Endodermal cell (in vitro differentiated cells): Measurements from ENCODE around the gene LRRN1. TPM values are rescaled to one million over a fixed set of nuclear protein-coding genes. Genes with fewer than 3 reads are reported as not detected.
"Not testable (repeated sequence)": the region's sequence is repeated elsewhere in the genome, so short reads cannot be mapped to it uniquely, and the experiment has no call there.

ENCODE experiments used
- DNase-seq: peaks from one replicate; pipeline ENCODE4 v3.0.0-alpha.2; 2017
- H3K27ac ChIP-seq: 2 replicates; pipeline ENCODE4 v1.5.1; 2013; ENCODE audit warnings: mild to moderate bottlenecking, low read depth, low read length, moderate library complexity
- H3K27me3 ChIP-seq: 2 replicates; pipeline ENCODE4 v1.6.1; 2013; ENCODE audit warnings: mild to moderate bottlenecking, low read length, moderate library complexity; ENCODE audit not compliant: insufficient read depth, control insufficient read depth, poor library complexity, severe bottlenecking
- H3K36me3 ChIP-seq: 2 replicates; pipeline ENCODE4 v1.7.0; 2013; ENCODE audit warnings: mild to moderate bottlenecking, low read length, moderate library complexity; ENCODE audit not compliant: control insufficient read depth, insufficient read depth
- H3K4me1 ChIP-seq: one replicate; pipeline ENCODE4 v1.7.0; 2013; ENCODE audit warnings: low read length; ENCODE audit not compliant: control insufficient read depth, insufficient read depth
- H3K4me3 ChIP-seq: 2 replicates; pipeline ENCODE4 v1.5.1; 2013; ENCODE audit warnings: mild to moderate bottlenecking, low read length, moderate library complexity
- H3K9ac ChIP-seq: 2 replicates; pipeline ENCODE4 v1.6.1; 2013; ENCODE audit warnings: mild to moderate bottlenecking, low read length, moderate library complexity; ENCODE audit not compliant: poor library complexity, severe bottlenecking; ENCODE audit errors: extremely low read depth
- H3K9me3 ChIP-seq: 2 replicates; pipeline ENCODE4 v1.6.1; 2013; ENCODE audit warnings: mild to moderate bottlenecking, low read length, moderate library complexity; ENCODE audit not compliant: control insufficient read depth
- H3K27ac Mint-ChIP-seq: 2 replicates; pipeline ENCODE4 v1.8.0; 2020; ENCODE audit warnings: mixed read lengths
- H3K27me3 Mint-ChIP-seq: 2 replicates; pipeline ENCODE4 v1.8.0; 2021; ENCODE audit warnings: mild to moderate bottlenecking, mixed read lengths; ENCODE audit not compliant: insufficient read depth
- H3K36me3 Mint-ChIP-seq: 2 replicates; pipeline ENCODE4 v1.8.0; 2020; ENCODE audit warnings: low read depth, mixed read lengths
- H3K4me1 Mint-ChIP-seq: 2 replicates; pipeline ENCODE4 v1.8.0; 2020; ENCODE audit warnings: mixed read lengths
- H3K4me3 Mint-ChIP-seq: 2 replicates; pipeline ENCODE4 v1.8.0; 2020; ENCODE audit warnings: mild to moderate bottlenecking, moderate library complexity, mixed read lengths
- H3K9me3 Mint-ChIP-seq: 2 replicates; pipeline ENCODE4 v1.8.0; 2020; ENCODE audit warnings: mild to moderate bottlenecking, mixed read lengths
- WGBS, 2 experiments: methylation state at CpG; one replicate each; pipeline versions ENCODE4 v1.1.5 to v1.1.7; 2013; ENCODE audit warnings: missing lambda C conversion rate in 2 of 2, mixed read lengths in 1 of 2; ENCODE audit not compliant: insufficient coverage in 1 of 2, insufficient read length in 1 of 2; 5-methylcytosine and 5-hydroxymethylcytosine counted together
- total RNA-seq, 2 donors: library from RNA; stranded (reverse); fragmentation: NEBNext Ultra II Directional in 1 of 2; extraction: Animal tissue kit (Norgen Biotek cat#: 25700) in 1 of 2; gene quantifications; 2 replicates in 1 of 2; 3 replicates in 1 of 2; pipeline ENCODE4 v1.2.1, GENCODE V29; 2021
- TF ChIP-seq, protein P1 (sequence below): fragments of 200-600 bp; sonication (generic); conservative IDR thresholded peaks from 2 replicates; pipeline ENCODE4 v1.5.0; 2021; ENCODE audit warnings: antibody characterized with exemption, mild to moderate bottlenecking

Gene LRRN1
- total RNA-seq, 2 donors from 2014 or later, result 109 to 222 TPM

DNA sequence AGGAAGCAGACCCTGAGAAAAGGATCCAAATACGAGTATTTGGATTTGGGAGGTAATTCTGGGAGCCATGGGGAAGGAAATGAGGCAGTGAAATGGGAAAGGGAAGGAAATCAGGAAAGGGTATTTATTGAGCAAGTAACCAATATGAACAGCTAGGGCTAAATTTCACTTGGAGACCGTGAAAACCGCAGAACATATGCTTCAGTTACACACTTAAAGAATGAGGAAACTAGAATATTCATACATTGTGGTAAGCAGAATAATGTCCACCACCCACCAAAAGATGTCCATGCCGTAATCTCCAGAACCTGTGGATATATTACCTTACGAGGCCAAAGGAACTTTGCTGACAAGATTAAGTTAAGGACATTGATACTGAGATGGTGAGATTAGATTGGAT lies 63.3 kb downstream of the LRRN1 start:
- DNase-seq, result no peak
- Histone ChIP-seq H3K4me1 (no peaks in the 10 kb centered on the region), H3K27ac (no peak overlapping the region), H3K9me3 (peaks cover 7% of the 10 kb centered on the region), H3K36me3 (no peaks in the 10 kb centered on the region), H3K4me3 (no peak overlapping the region), H3K9ac (no peak overlapping the region), H3K27me3 (no peaks in the 10 kb centered on the region)
- TF ChIP-seq, protein P1, sequence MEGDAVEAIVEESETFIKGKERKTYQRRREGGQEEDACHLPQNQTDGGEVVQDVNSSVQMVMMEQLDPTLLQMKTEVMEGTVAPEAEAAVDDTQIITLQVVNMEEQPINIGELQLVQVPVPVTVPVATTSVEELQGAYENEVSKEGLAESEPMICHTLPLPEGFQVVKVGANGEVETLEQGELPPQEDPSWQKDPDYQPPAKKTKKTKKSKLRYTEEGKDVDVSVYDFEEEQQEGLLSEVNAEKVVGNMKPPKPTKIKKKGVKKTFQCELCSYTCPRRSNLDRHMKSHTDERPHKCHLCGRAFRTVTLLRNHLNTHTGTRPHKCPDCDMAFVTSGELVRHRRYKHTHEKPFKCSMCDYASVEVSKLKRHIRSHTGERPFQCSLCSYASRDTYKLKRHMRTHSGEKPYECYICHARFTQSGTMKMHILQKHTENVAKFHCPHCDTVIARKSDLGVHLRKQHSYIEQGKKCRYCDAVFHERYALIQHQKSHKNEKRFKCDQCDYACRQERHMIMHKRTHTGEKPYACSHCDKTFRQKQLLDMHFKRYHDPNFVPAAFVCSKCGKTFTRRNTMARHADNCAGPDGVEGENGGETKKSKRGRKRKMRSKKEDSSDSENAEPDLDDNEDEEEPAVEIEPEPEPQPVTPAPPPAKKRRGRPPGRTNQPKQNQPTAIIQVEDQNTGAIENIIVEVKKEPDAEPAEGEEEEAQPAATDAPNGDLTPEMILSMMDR, result no peak
- Mint-ChIP-seq H3K4me1 (no peaks in the 10 kb centered on the region), H3K9me3 (peaks cover 8% of the 10 kb centered on the region), H3K36me3 (peaks cover 3% of the 10 kb centered on the region), H3K27ac (no peak overlapping the region), H3K4me3 (no peak overlapping the region), H3K27me3 (no peaks in the 10 kb centered on the region)
- 94 to 100% methylated on average over 3 to 5 of the region's 5 CpGs for WGBS, 2 experiments

DNA sequence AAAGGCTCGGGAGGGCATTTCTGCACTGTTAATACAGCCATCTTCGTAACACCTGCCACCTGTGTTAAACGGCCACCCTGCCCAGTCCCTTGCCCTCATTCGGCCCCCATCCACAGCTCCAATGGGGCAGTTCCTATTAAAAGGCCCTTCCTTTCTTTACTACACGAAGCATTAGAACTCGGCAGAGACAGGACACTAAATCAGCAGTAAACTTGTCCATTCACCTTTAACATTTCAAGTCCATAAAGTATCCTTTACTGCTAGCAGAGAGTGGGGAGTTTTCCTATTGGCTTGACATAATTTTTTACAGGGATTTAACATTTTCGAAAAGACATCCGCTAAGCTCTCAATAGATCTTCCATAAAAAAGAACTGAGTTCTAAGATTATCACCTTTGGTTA lies 76.3 kb downstream of the LRRN1 start:
- no peaks in the 10 kb centered on the region for H3K27me3 Mint-ChIP-seq
- no peak overlapping the region for H3K4me3 ChIP-seq
- DNase-seq, result no peak
- no peaks in the 10 kb centered on the region for H3K9me3 ChIP-seq
- H3K36me3 Mint-ChIP-seq, result peaks cover 4% of the 10 kb centered on the region
- H3K27me3 ChIP-seq, result no peaks in the 10 kb centered on the region
- H3K27ac ChIP-seq, result no peak overlapping the region
- no peaks in the 10 kb centered on the region for H3K36me3 ChIP-seq
- H3K4me3 Mint-ChIP-seq, result no peak overlapping the region
- no peaks in the 10 kb centered on the region for H3K4me1 ChIP-seq
- TF ChIP-seq, protein P1, result no peak
- WGBS, 2 experiments, result 92 to 96% methylated on average over 4 to 7 of the region's 8 CpGs
- no peak overlapping the region for H3K9ac ChIP-seq
- H3K27ac Mint-ChIP-seq, result no peak overlapping the region
- no peaks in the 10 kb centered on the region for H3K9me3 Mint-ChIP-seq
- no peaks in the 10 kb centered on the region for H3K4me1 Mint-ChIP-seq

DNA sequence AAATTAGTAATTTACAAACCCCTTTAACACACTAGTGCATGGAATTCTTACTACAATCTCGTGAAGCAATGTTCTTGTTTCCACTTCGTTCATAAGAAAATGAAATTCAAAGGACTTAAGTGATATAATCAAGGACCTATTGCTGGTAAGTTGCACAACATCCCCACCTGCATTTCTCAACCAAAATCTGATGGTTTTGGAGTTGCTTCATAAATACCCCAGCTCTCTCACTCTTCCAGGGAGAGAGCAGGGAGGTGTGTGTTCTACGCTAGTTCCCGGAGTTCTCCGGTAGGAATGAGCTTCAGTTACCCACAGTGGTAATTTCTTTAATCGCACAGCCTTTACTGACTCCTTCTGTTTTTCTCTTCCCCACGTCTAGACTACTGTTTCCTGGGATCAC lies 81.8 kb downstream of the LRRN1 start:
- peaks cover 2% of the 10 kb centered on the region for H3K27me3 Mint-ChIP-seq
- peaks cover 5% of the 10 kb centered on the region for H3K9me3 Mint-ChIP-seq
- H3K27ac ChIP-seq, result no peak overlapping the region
- WGBS, 2 experiments, result 89 to 95% methylated on average over 5 to 7 of the region's 7 CpGs
- H3K9ac ChIP-seq, result no peak overlapping the region
- H3K4me1 Mint-ChIP-seq, result no peaks in the 10 kb centered on the region
- no peaks in the 10 kb centered on the region for H3K27me3 ChIP-seq
- no peak overlapping the region for H3K27ac Mint-ChIP-seq
- no peak overlapping the region for H3K4me3 ChIP-seq
- H3K4me3 Mint-ChIP-seq, result no peak overlapping the region
- H3K9me3 ChIP-seq, result no peaks in the 10 kb centered on the region
- H3K36me3 ChIP-seq, result no peaks in the 10 kb centered on the region
- H3K4me1 ChIP-seq, result no peaks in the 10 kb centered on the region
- no peak for DNase-seq
- no peaks in the 10 kb centered on the region for H3K36me3 Mint-ChIP-seq
- TF ChIP-seq, protein P1, result no peak

DNA sequence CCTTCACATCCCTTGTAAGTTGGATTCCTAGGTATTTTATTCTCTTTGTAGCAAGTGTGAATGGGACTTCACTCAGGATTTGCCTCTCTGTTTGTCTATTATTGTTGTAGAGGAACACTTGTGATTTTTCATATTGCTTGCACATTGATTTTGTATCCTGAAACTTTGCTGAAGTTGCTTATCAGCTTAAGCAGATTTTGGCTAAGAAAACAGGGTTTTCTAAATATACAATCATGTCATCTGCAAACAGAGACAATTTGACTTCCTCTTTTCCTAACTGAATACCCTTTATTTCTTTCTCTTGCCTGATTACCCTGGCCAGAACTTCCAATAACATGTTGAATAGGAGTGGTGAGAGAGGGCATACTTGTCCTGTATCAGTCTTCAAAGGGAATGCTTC lies 88.1 kb downstream of the LRRN1 start:
- H3K27ac ChIP-seq, H3K4me3 ChIP-seq, H3K36me3 ChIP-seq, DNase-seq, H3K27me3 ChIP-seq, H3K4me3 Mint-ChIP-seq, H3K4me1 ChIP-seq, H3K27ac Mint-ChIP-seq, H3K9me3 ChIP-seq, H3K36me3 Mint-ChIP-seq, H3K4me1 Mint-ChIP-seq, H3K27me3 Mint-ChIP-seq, H3K9ac ChIP-seq: not testable (repeated sequence)
- H3K9me3 Mint-ChIP-seq, result peaks cover 54% of the 10 kb centered on the region
